AG04450 (cell line): ENCODE measurements around the gene AGAP2. TPM values are rescaled to one million over a fixed set of nuclear protein-coding genes. Genes with fewer than 3 reads are reported as not detected.
"Not testable (repeated sequence)": the region's sequence is repeated elsewhere in the genome, so short reads cannot be mapped to it uniquely, and the experiment has no call there.

Experiments
- CTCF ChIA-PET: fragments of 300-600, 350-600 bp; formaldehyde crosslinking; extraction: SDS; loops from one replicate; lab custom pipeline; 2022; ENCODE audit warnings: antibody characterized with exemption, inconsistent platforms; lab: Charles Lee
- POLR2A ChIA-PET: fragments of 350-600 bp; formaldehyde crosslinking; extraction: SDS; loops from one replicate; lab custom pipeline; 2021; ENCODE audit warnings: antibody characterized with exemption, inconsistent platforms; lab: Yijun Ruan, JAX
- DNase-seq: peaks from one replicate; pipeline ENCODE4 v3.0.0-alpha.2; 2011; ENCODE audit warnings: low read depth, low spot score
- H3K27ac ChIP-seq: one replicate; pipeline ENCODE4 v1.5.1; 2012; ENCODE audit warnings: low read depth, low read length, control low read depth
- H3K27me3 ChIP-seq: one replicate; pipeline ENCODE4 v1.6.0; 2012; ENCODE audit warnings: low read length; ENCODE audit not compliant: control insufficient read depth, insufficient read depth
- H3K4me3 ChIP-seq: 2 replicates; pipeline ENCODE4 v1.5.1; 2011; ENCODE audit warnings: mild to moderate bottlenecking, low read depth, low read length, control low read depth
- H3K9me3 ChIP-seq: 2 replicates; pipeline ENCODE4 v1.5.1; 2012; ENCODE audit warnings: low read length; ENCODE audit not compliant: control insufficient read depth, insufficient read depth
- polyA plus RNA-seq: library from polyadenylated mRNA; depleted of rRNA; stranded (reverse); fragments of >200 nt; gene quantifications from 2 replicates; pipeline ENCODE4 v1.2.3, GENCODE V29; 2011
- TF ChIP-seq, protein P1 (sequence below): IDR thresholded peaks from 2 replicates; pipeline ENCODE4 v1.5.1; 2011; ENCODE audit warnings: low read depth, low read length, control low read depth, inconsistent platforms

The AGAP2 gene
- polyA plus RNA-seq, 1 experiment: 0.02 TPM

DNA sequence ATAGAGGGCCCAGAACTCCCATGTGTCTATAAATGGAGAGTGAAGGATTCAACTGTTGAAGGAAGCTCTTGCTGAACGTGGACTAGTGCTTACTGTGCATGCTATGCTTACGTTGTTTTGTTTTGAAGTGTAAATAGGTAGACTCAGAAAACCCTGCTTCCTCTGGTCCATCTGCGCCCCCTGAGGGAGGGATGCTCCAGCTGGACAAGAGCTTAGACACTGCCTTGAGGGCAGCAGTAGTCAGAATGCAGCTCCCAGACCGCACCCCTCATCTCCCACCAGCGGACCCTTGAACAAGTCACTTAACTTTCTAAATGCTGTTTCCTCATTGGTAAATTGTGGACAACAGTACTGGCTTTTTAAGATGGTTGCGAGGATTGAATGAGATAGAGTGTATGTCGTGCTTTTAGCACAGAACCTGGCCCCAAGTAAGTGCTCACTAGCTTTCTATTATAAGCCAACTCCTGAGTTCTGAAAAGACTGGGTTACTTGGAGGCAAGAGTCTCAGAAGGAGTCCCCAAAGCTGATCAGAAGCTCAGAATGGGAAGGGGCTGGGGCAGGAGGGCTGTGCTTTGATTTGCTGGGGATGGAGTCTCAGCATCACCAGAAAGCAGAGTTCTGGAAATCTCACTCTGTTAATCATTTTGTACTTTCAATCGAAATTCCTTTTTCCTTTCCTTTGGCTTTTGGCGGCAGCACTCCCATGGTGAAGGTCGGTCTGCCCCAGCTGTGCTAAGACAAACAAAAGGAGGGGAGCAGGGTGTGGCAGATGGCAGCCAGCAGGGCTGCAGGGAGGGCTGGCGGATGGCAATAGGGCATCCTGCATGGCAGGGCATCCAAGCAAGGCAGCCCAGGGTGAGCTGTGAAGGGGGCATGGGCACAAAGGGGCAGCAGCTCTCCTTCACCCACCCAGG is 15.6 kb downstream of the AGAP2 start:
- peaks cover 5% of the 10 kb centered on the region; the same call in 1 of the 2 replicates for H3K9me3 ChIP-seq
- peaks cover 3% of the 10 kb centered on the region for H3K27me3 ChIP-seq
- H3K27ac ChIP-seq: no peak overlapping the region
- H3K4me3 ChIP-seq: no peak overlapping the region
- ChIA-PET CTCF (interaction anchor here (0.8 to 1.0 kb wide), 2 partner anchors 9 to 139 kb away, joined by 3 read pairs; no protein-coding TSS in a partner anchor), POLR2A (no interaction called here)
- no peak for DNase-seq
- TF ChIP-seq, protein P1, sequence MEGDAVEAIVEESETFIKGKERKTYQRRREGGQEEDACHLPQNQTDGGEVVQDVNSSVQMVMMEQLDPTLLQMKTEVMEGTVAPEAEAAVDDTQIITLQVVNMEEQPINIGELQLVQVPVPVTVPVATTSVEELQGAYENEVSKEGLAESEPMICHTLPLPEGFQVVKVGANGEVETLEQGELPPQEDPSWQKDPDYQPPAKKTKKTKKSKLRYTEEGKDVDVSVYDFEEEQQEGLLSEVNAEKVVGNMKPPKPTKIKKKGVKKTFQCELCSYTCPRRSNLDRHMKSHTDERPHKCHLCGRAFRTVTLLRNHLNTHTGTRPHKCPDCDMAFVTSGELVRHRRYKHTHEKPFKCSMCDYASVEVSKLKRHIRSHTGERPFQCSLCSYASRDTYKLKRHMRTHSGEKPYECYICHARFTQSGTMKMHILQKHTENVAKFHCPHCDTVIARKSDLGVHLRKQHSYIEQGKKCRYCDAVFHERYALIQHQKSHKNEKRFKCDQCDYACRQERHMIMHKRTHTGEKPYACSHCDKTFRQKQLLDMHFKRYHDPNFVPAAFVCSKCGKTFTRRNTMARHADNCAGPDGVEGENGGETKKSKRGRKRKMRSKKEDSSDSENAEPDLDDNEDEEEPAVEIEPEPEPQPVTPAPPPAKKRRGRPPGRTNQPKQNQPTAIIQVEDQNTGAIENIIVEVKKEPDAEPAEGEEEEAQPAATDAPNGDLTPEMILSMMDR: no peak

DNA sequence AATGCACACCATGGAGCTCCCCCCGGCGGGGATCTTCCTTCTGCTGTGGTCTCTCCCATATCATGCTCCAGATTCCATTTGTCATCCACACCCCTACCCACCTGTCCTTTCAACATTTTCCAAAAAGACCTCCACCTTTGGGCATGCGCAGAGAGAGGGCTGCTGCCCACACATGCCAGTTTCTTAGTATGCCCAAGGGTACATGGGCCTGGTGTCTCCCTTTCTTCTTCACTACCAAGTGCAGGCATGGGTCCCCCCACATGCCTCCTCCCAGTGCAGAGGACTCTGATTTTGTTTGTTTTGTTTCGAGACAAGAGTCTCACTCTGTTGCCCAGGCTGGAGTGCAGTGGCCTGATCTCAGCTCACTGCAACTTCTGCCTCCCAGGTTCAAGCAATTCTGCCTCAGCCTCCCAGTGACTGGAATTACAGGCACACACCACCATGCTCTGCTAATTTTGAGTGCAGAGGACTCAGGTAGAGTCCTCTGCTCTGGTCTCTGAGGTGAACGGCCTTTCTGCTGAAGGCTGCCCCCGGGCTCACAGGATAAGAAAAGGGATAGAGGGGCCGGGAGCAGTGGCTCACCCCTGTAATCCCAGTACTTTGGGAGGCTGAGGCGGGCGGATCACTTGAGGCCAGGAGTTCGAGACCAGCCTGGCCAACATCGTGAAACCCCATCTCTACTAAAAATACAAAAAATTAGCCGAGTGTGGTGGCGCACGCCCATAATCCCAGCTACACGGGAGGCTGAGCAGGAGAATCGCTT is 16.5 kb downstream of the AGAP2 start:
- H3K4me3 ChIP-seq, DNase-seq, CTCF ChIA-PET, H3K27ac ChIP-seq, H3K27me3 ChIP-seq, H3K9me3 ChIP-seq, POLR2A ChIA-PET: not testable (repeated sequence)

DNA sequence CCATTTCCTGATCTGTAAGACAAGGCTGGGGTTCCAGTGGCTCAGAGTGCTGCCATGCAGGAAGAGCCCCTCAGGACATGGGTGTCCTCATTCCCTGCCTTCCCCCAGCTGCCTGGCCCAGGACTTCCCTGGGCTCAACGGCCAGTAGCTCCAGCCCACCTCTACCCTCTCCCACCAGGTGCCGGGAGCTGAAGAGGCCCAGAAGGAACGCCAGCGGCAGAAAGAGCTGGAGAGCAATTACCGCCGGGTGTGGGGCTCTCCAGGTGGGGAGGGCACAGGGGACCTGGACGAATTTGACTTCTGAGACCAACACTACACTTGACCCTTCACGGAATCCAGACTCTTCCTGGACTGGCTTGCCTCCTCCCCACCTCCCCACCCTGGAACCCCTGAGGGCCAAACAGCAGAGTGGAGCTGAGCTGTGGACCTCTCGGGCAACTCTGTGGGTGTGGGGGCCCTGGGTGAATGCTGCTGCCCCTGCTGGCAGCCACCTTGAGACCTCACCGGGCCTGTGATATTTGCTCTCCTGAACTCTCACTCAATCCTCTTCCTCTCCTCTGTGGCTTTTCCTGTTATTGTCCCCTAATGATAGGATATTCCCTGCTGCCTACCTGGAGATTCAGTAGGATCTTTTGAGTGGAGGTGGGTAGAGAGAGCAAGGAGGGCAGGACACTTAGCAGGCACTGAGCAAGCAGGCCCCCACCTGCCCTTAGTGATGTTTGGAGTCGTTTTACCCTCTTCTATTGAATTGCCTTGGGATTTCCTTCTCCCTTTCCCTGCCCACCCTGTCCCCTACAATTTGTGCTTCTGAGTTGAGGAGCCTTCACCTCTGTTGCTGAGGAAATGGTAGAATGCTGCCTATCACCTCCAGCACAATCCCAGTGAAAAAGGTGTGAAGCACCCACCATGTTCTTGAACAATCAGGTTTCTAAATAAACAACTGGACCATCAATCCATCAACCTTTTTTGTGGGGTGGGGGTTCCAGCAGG is 17.6 kb downstream of the AGAP2 start:
- Histone ChIP-seq H3K4me3 (no peak overlapping the region), H3K27ac (no peak overlapping the region), H3K9me3 (no peaks in the 10 kb centered on the region; the same call in 1 of the 2 replicates), H3K27me3 (no peaks in the 10 kb centered on the region)
- POLR2A ChIA-PET: no interaction called here
- TF ChIP-seq, protein P1: no peak
- no peak for DNase-seq
- CTCF ChIA-PET: interaction anchor here (1.1 kb wide), 1 partner anchor 137 kb away, joined by 3 read pairs; no protein-coding TSS in a partner anchor

- Histone ChIP-seq H3K27me3 (no peaks in the 10 kb centered on the region), H3K9me3 (no peaks in the 10 kb centered on the region; the same call in 1 of the 2 replicates), H3K27ac (no peak overlapping the region), H3K4me3 (no peak overlapping the region)
- ChIA-PET CTCF (interaction anchor here (1.1 kb wide), 1 partner anchor 136 kb away, joined by 3 read pairs; no protein-coding TSS in a partner anchor), POLR2A (no interaction called here)
- no peak for DNase-seq
- TF ChIP-seq, protein P1: no peak
Measured at GRCh38 chr12:57719777-57720605, 18.6 kb downstream of the AGAP2 start.
